GM21447 (cell line): ENCODE measurements around the gene RBM28.
"Not testable (repeated sequence)": the region's sequence is repeated elsewhere in the genome, so short reads cannot be mapped to it uniquely, and the experiment has no call there.

ENCODE experiments used
- ATAC-seq: cut with Tn5 transposase; IDR thresholded peaks from one replicate; pipeline ENCODE4 v1.9.1; 2021; ENCODE audit not compliant: unreplicated experiment

The RBM28 gene

DNA sequence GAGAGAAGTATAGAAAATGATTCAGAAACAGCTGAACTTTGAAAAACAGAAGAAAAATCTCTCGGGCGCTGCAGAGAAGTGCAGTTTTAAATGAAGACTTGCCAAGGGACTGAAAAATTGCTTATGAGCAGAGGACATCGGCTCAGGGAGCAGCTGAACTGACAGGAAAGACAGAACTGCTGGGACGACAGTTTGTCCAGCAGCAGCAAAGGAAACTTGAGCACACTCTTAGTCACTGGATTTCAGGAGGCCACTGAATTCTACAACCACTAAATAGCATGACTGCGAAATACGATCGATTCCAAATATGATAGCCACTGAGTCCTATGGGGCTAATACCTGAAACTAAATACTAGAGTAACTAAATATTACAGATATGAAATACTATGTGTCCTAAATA is 59.6 kb downstream of the RBM28 start:
- ATAC-seq, result no peak

DNA sequence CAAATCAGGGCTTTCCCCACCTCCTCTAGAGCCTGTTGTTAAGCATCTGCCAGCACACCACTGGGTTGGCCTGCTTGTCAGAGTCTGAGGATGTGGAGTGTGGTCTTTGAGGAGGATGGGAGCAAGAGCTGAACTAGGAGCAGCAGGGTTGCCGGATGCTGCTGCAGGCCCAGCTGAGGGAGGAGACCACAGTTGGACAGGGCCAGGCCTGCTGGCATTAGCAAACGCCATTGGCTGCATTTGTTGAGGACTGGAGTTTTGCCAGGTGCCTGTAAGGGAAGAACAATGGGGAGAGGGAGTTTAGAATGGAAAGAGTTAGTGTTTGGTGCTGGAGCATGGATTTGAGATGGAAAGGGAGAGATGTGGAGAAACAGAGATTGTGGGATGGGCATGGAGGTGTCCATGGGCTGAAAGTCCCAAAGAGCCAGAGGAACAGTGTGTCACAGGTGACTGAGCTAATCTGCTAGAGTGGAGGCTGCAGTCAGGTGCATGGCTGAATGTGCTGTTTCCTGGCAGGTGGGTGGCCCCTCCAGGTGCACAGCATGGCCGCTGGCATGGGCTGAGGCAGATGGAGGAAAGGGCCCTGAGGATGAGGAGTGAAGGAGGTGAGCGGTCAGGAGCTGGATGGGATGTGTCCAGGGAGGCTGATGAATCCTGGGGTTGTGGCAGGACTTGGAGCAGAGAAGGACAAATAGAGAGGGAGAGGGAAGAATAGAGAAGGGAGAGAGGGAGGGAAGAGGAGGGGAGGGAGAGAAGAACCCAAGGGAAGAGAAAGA is 61.9 kb downstream of the RBM28 start:
- no peak for ATAC-seq

- not testable (repeated sequence) for ATAC-seq
These were observed 63.3 kb downstream of the RBM28 start for GRCh38 chr7:128280451-128280850.

GRCh38 chr7:128279124-128279713 is 64.5 kb downstream of the RBM28 start:
- ATAC-seq, result no peak

DNA sequence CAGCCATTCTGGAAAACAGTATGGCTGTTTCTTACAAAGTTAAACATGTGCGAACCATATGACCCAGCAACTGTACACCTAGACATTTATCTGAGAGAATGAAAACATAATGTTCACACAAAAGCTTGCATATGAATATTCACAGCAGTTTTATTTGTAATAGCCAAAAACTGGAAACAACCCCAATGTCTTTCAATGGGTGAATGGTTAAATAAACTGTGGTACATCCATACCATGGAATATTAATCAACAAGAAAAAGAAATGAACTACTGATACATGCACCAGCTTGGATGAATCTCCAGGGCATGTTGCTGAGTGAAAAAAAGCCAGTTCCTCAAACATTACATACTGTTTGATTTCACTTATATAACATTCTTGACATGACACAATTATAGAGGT is 65.3 kb downstream of the RBM28 start:
- ATAC-seq, result no peak

GRCh38 chr7:128275681-128276080 is 68.0 kb downstream of the RBM28 start:
- ATAC-seq, result no peak

GRCh38 chr7:128274884-128275603 is 68.7 kb downstream of the RBM28 start:
- ATAC-seq, result no peak

- ATAC-seq, result no peak
These were observed 69.3 kb downstream of the RBM28 start for GRCh38 chr7:128274246-128274883.

- ATAC-seq, result no peak
These were observed 71.7 kb downstream of the RBM28 start for GRCh38 chr7:128271942-128272481.

GRCh38 chr7:128271471-128271941 is 72.2 kb downstream of the RBM28 start:
- no peak for ATAC-seq

- no peak for ATAC-seq
These were observed 72.9 kb downstream of the RBM28 start for GRCh38 chr7:128270826-128271272.

GRCh38 chr7:128268233-128268632 is 75.5 kb downstream of the RBM28 start:
- ATAC-seq, result no peak

GRCh38 chr7:128267595-128267924 is 76.1 kb downstream of the RBM28 start:
- no peak for ATAC-seq

DNA sequence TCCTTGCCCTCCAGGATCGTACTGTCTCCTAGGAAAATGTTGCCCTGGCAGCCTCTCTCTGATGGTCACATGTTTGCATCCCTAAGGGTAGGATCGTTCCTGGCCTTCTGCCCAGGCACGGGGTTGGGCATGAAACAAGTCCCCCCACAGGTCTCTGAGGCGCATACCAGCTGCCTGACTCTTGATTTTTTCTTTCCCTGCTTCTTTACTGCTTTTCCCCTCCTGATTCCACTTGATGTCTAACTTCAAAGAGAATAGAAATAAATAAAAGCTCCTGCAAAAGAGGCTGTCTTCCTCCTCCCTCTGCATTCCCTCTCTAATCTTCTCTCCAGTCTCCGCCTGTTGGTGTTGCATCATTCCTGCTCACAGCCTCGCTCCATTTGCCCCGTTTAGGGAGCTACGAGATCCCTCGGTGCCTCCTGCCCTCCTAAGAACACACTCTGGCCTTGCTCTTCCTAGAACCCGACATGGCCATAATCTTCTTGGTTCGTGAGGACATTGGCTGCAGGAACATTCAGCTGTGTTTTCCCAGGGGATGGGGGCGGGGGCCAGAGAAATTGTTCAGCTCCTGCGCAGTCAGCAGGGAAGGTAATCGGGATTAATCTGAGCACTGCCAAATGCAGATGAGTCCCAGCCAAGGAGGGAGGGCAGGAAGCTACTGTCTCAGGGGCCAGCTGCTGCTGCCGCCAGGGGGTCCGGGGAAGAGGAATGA is 76.7 kb downstream of the RBM28 start:
- ATAC-seq, result no peak

DNA sequence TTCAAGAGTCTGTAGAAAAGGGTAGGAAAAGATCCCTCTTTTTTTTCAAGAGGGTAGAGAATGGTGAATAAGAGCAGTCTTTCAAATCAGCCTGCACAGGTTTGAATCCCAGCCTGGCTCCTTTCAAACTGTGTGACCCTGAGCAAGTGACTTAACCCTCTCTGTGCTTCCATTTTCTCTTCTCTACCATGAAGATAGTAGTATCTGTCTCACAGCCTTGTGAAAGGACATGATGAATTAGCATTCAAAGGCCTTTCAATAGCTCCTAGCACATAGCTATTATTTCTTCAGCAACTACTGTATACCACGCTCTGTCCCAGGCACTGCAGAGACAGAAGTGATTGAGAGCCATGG is 77.2 kb downstream of the RBM28 start:
- no peak for ATAC-seq

DNA sequence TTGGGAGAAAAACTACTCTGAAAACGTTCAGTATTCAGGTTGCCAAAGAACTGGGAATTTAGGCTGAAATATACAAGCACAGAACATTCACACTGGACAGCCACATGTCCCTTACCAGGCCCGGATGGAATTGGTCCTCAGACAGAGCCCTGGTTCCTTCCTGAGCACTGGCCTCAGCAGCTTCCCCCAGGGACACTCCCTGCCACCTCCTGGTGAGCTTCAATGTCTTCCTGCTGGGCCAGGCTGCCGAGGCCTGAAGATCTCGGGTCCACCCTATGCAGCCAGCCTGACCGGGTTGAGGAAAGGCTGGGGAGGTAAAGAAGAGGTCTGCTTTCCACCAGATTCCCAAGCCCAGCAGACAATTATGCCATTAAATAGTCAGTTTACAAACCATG is 77.8 kb downstream of the RBM28 start:
- no peak for ATAC-seq

DNA sequence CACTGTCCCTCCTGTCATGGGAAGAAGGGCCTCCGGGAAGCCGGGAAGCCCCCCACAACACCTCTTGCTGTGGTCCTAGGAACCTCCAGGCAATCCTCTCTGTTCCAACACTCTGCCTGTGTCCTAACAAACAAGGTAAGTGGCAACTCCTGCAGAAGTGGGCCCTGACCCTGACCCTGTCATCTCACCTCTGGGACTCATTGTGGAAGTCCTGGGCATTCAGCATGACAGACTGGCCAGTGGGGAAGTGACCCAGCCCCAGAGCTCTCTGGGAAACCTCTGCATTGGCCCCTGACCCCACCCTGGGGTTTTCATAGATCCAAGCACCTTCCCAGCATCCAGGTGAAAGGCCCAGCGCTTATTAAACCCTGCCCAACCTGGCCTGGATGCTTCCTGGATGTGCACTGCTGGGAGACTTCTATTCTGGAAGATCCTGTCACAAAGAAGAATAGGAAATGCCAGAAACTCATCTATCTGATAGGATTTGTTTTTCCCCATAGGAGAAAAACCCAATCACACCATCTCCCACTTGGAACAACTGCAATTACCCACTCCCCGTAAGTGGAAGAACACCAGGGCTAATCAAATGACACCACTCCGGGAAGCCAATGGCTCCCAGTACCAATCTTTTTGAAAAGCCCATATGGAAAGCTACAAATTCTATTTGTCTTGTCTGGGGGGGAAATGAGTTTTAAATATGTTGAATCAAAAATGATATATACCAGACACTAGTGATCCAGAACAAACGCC is 78.4 kb downstream of the RBM28 start:
- no peak for ATAC-seq

GRCh38 chr7:128264477-128264876 is 79.2 kb downstream of the RBM28 start:
- no peak for ATAC-seq

- ATAC-seq, result no peak
These were observed 80.3 kb downstream of the RBM28 start for GRCh38 chr7:128263420-128263819.
